Activated CD4-positive, alpha-beta T cell treated with anti-CD3 and anti-CD28 coated beads, Interleukin-2, amount 50 U/mL, for 4 hours (primary cell): ENCODE data around the gene CDC42BPA.
"Not testable (repeated sequence)": the region's sequence is repeated elsewhere in the genome, so short reads cannot be mapped to it uniquely, and the experiment has no call there.

Source experiments
- DNase-seq, 2 experiments: peaks; one replicate each; pipeline ENCODE4 v3.0.0-alpha.2; 2020

CDC42BPA gene

DNA sequence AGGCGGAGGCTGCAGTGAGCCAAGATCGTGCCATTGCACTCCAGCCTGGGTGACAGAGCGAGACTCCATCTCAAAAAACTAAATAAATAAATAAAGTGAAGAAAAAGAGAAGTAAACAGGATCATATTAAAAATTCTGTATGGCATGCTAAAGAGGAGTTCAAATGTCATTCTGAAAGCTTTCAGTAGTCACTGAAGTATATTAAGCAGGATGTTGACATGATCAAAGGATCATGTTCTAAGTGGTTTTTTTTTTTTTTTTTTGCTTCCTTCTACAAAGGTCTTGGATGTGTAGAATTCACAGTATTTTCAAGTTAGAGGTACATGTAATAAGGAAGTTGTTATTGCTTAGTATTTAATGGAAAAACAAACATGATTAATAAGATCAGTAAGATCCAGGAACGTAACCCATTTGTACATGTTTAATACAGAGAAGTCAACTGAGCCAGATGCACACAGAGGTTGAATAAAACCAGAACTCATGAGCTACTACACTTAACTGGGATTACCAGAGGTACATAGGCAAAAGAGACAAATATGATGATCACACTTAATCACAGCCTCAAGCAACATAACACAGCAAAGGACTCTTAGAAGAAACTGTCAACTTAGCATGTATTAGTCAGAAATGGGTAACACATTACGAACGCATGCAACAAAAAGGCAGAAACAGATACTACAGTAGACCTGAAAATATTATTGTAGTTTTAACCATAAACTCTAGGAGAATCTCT lies 12.2 kb downstream of the CDC42BPA start:
- DNase-seq, result no peak

DNA sequence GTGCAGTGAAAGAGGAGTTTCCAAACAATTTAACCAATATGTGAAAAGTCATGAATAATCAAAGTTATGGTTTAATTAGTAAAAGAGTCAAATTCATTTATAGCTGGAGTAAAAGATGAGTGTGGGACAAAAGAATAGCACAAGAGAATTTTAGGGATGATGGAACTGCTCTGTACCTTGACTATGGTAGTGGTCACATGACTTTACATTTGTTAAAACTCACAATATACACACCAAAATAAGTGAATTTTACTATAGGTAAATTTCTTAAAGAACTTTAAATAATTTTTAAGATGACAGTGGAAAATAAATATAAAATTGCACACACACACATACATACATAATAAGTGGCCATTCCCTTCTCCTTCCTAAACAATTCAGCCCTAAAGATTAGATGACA lies 13.6 kb downstream of the CDC42BPA start:
- no peak for DNase-seq

DNA sequence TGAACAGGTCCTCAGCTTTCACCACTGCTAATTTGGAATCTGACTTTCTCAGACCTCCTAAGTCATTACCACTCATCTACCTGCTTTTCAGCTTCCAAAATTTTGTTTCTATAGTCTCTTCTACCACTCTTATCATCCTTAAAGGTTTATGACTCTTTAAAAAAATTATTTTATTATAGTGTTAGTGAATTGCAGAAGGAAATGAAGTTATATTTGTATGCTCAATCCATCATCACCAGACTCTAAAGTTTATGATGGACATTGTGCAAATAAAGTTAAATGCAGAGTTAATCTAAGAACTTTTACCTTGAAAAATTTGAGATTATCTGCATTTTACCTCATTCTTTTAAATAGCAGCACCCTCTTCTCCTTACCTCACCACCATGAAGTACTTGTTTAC lies 14.6 kb downstream of the CDC42BPA start:
- DNase-seq, result no peak

DNA sequence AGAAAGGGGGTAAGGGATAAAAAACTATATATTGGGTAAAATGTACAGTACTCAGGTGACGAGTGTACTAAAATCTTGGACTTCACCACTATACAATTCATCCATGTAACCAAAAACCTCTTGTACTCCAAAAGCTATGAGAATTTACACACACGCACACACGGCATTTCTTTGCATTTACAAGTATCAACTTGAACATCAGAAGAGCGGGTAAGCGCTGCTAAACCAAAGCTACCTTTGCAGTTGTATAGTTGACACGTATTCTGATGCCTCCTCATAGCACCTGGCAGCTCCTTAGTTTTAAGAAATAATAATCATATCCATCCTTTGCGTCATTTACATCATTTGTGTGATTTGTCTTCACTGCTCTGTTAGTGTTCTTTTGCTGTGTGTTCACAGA lies 17.6 kb downstream of the CDC42BPA start:
- no peak for DNase-seq

DNA sequence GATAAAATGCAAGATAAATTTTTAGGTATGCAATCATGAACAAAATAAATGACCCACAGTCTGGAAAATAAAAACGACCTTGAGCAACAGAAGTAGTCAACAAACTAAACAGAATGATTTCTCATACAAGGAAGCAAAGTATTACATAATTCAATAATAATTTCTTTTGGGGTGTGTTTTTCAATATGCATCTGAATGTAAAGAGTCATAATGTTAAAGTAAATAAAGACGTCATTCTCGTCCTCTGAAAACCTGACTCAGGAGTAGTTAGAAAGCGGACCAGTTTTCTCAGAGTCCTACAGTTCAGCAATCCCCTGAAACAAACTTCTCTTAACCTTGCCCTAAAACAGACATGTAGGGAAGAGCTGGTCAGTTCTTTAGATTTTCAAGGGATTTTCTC lies 18.6 kb downstream of the CDC42BPA start:
- DNase-seq, result no peak

DNA sequence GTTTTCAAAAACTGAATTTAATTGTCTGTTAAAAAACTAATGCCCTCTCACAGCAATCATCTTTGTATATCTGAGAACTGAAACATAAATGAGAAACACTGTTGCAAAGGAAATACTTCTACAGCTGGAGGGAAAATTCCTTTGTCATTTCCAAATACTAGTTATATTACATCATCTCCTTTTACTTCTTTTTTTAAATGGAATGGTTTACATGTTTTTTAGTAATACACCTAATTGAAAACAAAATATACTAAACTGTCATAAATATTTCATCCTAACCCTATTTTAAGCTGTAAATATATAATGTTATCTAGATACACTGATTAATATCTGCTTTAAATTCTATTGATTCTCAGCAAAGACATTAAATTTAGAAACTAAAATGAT lies 19.1 kb downstream of the CDC42BPA start:
- no peak for DNase-seq

DNA sequence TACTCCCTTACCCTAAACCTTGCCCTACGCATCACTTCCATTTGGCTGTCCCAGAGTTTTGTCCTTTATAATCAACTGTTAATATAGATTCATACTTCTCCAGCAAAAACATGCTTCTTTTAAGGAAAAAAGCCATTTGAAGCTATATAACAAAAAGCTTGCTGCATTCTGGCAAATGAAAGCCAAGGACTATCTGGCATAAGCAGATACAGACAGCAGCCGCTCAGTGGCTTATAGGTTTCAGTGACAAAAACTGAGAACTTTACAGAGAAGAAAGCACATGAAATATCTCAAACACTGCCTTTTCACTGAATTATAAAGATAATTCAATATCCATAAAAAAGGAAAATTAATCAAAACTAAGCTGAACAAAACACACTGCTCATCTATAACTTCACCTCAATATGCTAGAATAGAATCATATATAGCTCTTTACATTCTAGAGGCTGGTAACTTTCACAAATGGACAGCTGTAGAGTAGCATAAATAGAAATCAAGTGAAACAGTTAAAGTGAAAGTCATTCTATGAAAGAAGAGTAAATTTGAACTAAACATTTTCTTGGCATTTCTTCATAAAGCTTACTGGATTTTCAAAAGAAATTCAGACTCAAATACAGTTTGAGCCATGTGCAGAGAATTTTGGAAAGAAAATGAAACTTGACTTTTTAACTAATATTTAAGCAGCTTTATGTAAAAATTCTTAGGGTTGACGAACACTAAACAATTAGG lies 19.6 kb downstream of the CDC42BPA start:
- DNase-seq, result no peak

DNA sequence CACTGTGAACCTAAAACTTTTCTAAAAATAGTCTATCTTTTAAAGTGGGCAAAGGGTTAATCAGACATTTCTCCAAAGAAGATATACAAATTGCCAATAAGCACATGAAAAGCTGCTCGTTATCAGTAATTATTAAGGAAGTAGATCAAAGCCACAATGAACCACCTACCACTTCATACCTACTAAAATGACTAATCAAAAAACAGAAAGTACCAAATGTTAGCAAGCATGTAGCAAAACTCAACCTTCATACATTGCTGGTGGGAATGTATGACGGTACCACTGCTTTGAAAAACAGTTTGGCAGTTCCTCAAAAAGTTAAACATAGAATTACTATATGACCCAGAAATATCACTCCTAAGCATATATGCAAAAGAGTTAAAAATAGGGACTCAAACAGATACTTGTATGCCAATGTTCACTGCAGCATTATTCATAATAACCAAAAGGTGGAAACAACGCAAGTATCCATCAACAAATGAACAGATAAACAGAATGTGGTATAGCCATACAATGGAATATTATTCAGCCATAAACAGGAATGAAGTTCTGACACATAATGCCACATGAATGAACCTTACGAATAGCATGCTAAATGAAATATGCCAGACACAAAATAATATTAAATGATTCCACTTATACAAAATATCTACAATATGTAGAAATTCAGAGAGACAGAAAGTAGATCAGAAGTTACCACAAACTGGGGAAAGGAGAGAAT lies 21.1 kb downstream of the CDC42BPA start:
- DNase-seq, result no peak

DNA sequence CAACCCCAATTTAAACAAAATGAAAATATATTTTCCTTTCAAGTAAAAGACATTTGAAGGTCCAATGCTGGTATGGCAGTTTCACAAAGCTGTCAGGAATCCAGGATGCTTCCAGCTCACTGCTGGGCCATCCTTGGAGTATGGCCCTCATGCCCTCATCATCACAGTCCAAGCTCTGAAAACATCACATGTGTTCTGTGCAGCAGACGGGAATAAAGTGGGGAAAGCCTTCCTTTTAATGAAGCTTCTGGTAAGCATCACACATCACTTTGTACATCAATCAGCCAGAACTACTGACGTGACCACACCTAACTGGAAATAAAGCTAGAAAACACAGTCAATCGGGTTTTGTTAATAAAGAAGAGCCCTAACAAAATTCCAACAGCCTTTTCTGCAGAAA lies 22.7 kb downstream of the CDC42BPA start:
- DNase-seq, result no peak

DNA sequence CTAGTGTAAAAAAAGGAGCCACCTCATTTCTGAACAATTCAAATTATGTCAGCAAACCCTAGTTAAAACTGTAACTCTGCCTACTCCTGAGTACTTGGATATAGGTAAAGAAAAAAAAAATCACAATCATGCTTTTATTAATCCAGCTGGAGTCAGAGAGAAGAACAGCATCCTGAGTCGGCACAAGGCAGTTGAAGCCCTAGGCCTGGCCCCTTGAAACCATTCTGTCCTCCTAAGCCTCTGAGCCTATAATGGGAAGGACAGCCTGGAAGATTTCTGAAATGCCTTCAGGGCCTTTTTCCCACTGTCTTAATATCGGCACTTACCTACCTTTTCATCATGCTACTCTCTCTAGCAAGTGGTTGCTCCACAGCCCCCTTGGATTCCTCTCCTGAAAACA lies 32.5 kb downstream of the CDC42BPA start:
- no peak for DNase-seq

DNA sequence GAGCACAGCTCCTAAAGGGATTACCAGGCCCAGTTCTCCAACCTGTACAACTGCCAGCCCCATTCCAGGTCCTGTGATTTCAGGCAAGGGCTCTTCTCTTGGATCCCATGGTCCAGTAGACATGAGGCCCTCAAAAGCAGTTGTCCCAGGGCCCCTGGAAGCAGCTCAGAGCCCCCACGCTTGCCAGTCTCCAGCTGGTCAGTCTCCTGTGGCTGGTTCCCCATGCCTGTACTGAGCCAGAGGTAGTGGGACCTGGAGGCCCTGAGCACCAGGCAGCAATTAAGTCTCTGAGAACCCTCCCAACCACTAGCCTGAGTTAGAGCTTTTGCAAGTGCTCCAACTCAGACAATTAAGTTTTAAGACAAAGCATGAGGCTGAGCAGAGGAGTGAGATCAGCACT lies 36.9 kb downstream of the CDC42BPA start:
- no peak for DNase-seq

DNA sequence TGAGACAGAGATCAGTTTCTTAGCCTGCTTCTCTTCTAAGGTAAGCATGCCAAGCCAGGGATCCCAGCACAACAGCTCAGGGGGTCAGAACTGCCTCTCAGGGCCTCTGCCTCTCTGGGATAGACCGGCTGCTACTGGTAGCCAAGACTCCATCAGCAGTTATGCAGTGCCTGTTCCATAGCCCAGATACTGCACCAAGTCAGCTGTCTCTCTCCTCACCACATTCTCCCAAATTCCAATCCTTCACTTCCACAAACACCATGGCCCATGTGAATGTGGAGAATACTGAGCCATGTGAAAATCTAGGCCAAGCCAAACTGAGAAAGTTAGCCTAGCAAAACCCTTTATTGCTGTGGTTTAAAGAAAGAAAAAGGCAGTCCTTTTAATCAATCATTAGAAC lies 37.5 kb downstream of the CDC42BPA start:
- DNase-seq, result no peak

DNA sequence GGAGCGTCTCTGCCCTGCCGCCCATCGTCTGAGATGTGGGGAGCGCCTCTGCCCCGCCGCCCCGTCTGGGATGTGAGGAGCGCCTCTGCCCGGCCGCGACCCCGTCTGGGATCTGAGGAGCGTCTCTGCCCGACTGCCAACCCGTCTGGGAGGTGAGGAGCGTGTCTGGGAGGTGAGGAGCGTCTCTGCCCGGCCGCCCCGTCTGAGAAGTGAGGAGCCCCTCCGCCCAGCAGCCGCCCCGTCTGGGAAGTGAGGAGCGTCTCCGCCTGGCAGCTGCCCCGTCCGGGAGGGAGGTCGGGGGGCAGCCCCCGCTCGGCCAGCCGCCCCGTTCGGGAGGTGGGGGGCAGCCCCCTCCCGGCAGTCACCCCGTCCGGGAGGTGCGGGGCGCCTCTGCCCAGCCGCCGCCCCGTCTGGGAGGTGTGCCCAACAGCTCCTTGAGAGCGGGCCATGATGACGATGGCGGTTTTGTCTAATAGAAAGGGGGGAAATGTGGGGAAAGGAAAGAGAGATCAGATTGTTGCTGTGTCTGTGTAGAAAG lies 42.1 kb downstream of the CDC42BPA start:
- DNase-seq, result not testable (repeated sequence)

DNA sequence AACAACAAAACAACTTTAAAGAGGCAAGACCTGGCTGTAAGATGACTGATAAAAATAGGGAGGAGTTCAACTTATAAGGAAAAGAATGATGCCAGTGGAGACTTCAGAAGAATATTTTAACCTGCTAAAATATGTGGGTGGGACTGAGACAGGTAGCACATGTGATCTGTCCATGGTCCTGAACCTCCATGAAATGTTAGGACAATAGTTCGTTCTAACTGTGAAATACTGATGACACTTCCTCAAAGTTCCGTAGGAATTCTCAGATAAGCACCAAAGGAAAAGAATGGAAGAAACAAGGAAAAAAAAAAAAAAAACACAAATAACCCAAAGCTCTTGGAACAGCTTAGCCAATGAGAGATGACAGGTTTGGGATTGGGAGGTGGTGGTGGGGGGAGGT lies 44.7 kb downstream of the CDC42BPA start:
- DNase-seq, result no peak

DNA sequence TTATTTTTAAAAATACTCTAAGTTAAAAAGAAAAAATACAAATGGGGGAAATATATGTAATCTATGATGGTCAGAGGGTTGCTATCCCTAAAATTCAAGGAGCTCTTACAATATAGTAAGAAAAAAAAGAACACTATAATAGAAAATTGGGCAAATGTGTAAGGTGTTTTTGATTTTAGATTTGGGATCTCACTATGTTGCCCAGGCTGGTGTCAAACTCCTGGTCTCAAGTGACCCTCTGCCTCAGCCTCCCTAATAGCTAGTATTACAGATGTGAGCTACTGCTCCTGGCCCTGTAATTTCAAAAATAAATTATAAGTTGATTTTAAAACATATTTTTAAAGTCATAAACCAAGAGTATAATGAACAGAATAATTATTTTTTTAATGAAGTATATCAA lies 45.9 kb downstream of the CDC42BPA start:
- no peak for DNase-seq

DNA sequence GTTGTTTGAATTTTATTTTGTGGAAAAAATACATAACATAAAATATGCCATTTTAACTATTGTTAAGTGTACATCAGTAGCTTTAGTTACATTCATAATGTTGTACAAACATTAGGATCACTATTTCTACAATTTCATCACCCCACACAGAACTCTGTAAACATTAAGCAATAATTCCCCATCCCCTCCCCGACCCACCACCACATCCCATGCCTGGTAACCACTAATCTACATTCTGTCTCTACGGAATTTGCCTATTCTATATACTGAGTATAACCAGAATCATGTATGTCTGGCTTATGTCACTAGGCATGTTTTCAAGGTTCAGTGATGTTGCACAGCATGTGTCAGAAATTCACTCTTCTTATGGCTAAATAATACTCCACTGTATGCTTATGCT lies 47.7 kb downstream of the CDC42BPA start:
- DNase-seq, result no peak

DNA sequence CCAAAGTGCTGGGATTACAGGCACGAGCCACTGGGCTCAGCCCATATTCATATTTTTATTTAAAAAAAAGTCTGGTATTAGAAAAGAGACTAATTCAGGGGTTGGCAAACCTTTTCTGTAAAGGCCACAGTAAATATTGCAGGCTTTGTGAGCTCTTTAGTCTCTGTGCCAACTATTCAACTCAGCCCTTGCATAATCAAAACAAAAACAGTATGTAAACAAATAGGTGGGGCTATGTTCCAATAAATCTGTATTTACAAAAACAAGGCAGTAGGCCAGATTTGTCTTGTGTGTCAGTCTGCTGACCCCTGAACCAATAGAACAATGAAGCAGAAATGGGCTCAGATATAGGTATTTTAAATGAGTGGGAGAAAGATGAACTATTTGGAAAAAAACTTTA lies 49.3 kb downstream of the CDC42BPA start:
- no peak for DNase-seq

DNA sequence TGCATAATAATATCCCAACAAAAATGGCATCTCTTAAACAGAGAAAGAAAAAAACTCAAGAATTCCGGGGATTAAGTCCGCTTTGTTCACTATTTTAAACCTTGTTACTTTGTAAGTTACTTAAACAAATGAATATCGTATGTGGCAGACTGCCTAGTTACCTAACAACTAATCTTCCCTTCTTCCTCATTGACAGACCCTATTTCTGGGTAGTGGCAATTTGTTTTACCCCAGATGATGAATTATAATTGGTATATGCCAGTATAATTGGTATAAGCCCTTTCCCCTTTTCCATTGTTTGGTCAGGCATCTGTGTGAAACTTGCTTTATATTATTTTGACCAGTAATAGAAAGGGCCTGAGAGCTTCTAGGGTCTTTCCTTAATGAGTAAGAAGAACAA lies 52.4 kb downstream of the CDC42BPA start:
- DNase-seq, result no peak

DNA sequence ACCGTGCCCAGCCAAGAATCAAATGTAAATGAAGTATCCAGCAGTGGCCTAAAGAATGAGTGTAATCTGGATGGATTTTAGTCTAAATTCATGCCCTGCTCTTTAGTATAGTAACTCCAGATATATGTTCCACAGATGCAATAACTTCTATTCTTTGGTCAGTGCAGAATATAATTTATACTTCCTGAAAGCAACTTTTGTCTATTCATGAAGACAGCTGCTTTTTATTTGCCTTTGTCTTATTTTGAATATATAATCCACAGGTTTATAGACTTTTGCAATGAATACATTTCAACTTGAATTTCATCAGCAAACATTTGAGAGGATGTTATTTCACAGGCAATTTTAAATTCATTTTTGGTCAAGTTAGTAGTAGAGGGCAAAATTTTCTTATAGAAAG lies 54.4 kb downstream of the CDC42BPA start:
- no peak for DNase-seq

DNA sequence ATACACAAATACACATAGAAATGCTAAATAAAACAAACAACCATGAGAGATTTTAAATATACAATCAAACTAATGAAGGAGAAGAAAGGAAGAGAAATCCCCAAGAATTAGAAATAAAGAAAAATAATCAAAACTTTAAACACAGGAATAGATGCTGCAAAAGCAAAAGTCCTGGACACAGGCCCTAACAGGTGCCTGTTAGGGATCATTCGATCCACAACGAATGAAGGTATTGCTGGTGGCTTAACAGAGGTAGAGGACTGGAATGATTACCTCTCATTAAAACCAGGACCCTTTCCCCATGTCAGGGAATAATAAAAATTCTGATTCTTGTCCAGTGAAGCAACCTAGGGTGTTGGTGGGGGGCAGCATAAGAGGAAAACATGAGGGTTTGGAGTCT lies 56.8 kb downstream of the CDC42BPA start:
- no peak for DNase-seq

DNA sequence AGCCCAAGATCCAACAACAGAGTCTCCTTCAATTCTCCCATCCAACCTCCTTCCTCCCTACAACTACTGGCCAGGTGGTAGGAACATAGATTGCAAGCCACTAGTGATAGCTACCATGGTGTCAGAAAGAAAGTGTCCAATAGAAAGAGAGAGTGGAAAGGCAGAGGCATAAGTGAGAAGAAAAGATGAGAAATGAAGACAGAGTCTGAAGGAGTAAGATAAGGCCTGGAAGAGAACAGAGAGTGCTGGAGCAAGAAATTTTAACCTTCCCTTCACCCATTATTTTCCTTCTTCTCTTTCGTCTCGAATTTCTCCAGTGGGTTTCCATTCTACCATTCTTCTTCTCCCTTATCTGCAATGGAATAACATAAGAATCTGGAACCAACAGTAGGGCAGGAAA lies 57.9 kb downstream of the CDC42BPA start:
- no peak for DNase-seq

DNA sequence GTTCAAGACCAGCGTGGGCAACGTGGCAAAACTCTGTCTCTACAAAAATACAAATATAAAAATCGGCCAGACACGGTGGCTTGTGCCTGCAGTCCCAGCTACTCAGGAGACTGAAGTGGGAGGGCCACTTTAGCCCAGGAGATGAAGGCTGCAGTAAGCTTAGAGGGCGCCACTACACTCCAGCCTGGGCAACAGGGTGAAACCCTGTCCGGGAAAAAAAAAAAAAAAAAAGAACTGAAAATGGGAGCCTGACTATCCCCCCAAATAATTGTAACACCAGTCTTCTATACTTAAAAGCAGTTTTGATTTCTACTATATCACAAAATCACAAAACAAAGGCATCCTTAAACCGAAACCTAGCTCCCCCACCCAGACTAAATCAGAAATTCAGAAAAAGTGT lies 60.3 kb downstream of the CDC42BPA start:
- DNase-seq, result no peak

DNA sequence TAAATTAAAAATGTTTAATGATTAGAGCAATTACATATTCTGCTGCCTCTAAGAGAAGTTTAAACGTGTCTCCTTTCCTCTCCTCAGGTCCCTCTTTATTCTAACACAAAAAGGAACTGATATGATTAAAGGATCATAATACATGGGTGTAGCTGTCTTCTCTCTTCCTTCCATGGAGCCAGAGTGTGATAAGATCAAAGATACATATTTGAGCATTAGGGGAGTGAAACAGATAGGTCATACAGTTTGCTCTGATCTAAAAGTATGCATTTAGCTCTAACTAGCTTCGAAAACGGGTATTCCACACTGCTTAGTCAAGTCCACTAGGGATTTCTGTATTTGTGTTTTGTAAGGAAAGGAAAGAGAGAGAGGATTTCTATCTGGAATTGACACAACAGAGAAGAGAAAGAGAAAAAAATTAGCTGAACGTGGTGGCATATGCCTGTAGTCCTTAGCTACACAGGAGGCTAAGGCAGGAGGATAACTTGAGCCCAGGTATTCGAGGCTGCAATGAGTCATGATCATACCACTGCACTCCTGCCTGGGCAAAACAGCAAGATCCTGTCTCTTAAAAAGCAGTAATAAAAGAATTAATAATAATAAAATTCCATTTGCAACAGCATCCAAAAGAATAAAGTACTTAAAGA lies 63.1 kb downstream of the CDC42BPA start:
- no peak for DNase-seq
